Muscle layer of duodenum (tissue), 2 donors: ENCODE data around the gene DMBT1.
A peak's percentile ranks its signal among the peaks of the same experiment; 100 is the strongest.

ENCODE experiments used
- H3K27ac ChIP-seq: one replicate; pipeline ENCODE4 v1.7.0; 2013; ENCODE audit warnings: mild to moderate bottlenecking, low read length
- H3K27me3 ChIP-seq: one replicate; pipeline ENCODE4 v1.7.0; 2013; ENCODE audit warnings: low read depth, mild to moderate bottlenecking, control low read depth, low read length
- H3K36me3 ChIP-seq, 2 donors: one replicate each; pipeline ENCODE4 v1.7.0; 2013; ENCODE audit warnings: low read length in 2 of 2, control low read depth in 1 of 2, mild to moderate bottlenecking in 1 of 2; ENCODE audit not compliant: insufficient read depth in 2 of 2, control insufficient read depth in 1 of 2
- H3K4me1 ChIP-seq, 2 donors: one replicate each; pipeline ENCODE4 v1.7.0; 2013; ENCODE audit warnings: low read length in 2 of 2, mild to moderate bottlenecking in 2 of 2, control low read depth in 1 of 2, moderate library complexity in 1 of 2; ENCODE audit not compliant: insufficient read depth in 2 of 2, control insufficient read depth in 1 of 2
- H3K4me3 ChIP-seq, 2 donors: one replicate each; pipeline ENCODE4 v1.7.0; 2013; ENCODE audit warnings: low read length in 2 of 2, low read depth in 1 of 2, mild to moderate bottlenecking in 1 of 2
- H3K9me3 ChIP-seq, 2 donors: one replicate each; pipeline ENCODE4 v1.7.0; 2013; ENCODE audit warnings: low read length in 2 of 2, control low read depth in 1 of 2, mild to moderate bottlenecking in 1 of 2; ENCODE audit not compliant: control insufficient read depth in 1 of 2
- donor health status: healthy.

Gene DMBT1

GRCh38 chr10:122549636-122550035, 10.9 kb upstream of the DMBT1 start:
- H3K36me3 ChIP-seq, result no peaks in the 10 kb centered on the region
- H3K27me3 ChIP-seq, result no peaks in the 10 kb centered on the region
- H3K4me3 ChIP-seq, result no peak overlapping the region
- H3K4me1 ChIP-seq, result no peaks in the 10 kb centered on the region
- no peaks in the 10 kb centered on the region for H3K9me3 ChIP-seq
- no peak overlapping the region for H3K27ac ChIP-seq

- no peaks in the 10 kb centered on the region for H3K36me3 ChIP-seq
- no peaks in the 10 kb centered on the region for H3K9me3 ChIP-seq
- no peak overlapping the region for H3K4me3 ChIP-seq
- H3K4me1 ChIP-seq, result no peaks in the 10 kb centered on the region
- no peak overlapping the region for H3K27ac ChIP-seq
- no peaks in the 10 kb centered on the region for H3K27me3 ChIP-seq
Measured at GRCh38 chr10:122550427-122550826, 10.1 kb upstream of the DMBT1 start.

GRCh38 chr10:122550983-122551382, 9.6 kb upstream of the DMBT1 start:
- Histone ChIP-seq H3K27ac (peak overlapping the region; percentile 29), H3K4me1 (no peaks in the 10 kb centered on the region), H3K36me3 (no peaks in the 10 kb centered on the region)

GRCh38 chr10:122551450-122551849, 9.1 kb upstream of the DMBT1 start:
- Histone ChIP-seq H3K36me3 (no peaks in the 10 kb centered on the region), H3K4me3 (no peak overlapping the region), H3K4me1 (no peaks in the 10 kb centered on the region), H3K27ac (peak overlapping the region; percentile 29), H3K9me3 (no peaks in the 10 kb centered on the region), H3K27me3 (no peaks in the 10 kb centered on the region)

More at GRCh38 chr10:122550983-122551382, 9.6 kb upstream of the DMBT1 start:
- Histone ChIP-seq H3K4me3 (no peak overlapping the region), H3K9me3 (no peaks in the 10 kb centered on the region), H3K27me3 (no peaks in the 10 kb centered on the region)

GRCh38 chr10:122553341-122553740, 7.2 kb upstream of the DMBT1 start:
- no peaks in the 10 kb centered on the region for H3K36me3 ChIP-seq
- no peak overlapping the region for H3K4me3 ChIP-seq
- H3K9me3 ChIP-seq, result no peaks in the 10 kb centered on the region
- H3K4me1 ChIP-seq, result no peaks in the 10 kb centered on the region
- no peak overlapping the region for H3K27ac ChIP-seq
- H3K27me3 ChIP-seq, result no peaks in the 10 kb centered on the region

- H3K4me1 ChIP-seq, result no peaks in the 10 kb centered on the region
- no peak overlapping the region for H3K27ac ChIP-seq
- H3K4me3 ChIP-seq, result no peak overlapping the region
- H3K27me3 ChIP-seq, result no peaks in the 10 kb centered on the region
- no peaks in the 10 kb centered on the region for H3K36me3 ChIP-seq
- no peaks in the 10 kb centered on the region for H3K9me3 ChIP-seq
Measured at GRCh38 chr10:122554131-122555036, 6.2 kb upstream of the DMBT1 start.

GRCh38 chr10:122555442-122555841, 5.1 kb upstream of the DMBT1 start:
- H3K36me3 ChIP-seq, result no peaks in the 10 kb centered on the region
- no peaks in the 10 kb centered on the region for H3K27me3 ChIP-seq
- H3K4me1 ChIP-seq, result no peaks in the 10 kb centered on the region
- H3K4me3 ChIP-seq, result no peak overlapping the region
- no peak overlapping the region for H3K27ac ChIP-seq
- H3K9me3 ChIP-seq, result no peaks in the 10 kb centered on the region

- no peaks in the 10 kb centered on the region for H3K9me3 ChIP-seq
- H3K4me3 ChIP-seq, result no peak overlapping the region
- H3K27ac ChIP-seq, result no peak overlapping the region
- H3K27me3 ChIP-seq, result no peaks in the 10 kb centered on the region
- no peaks in the 10 kb centered on the region for H3K4me1 ChIP-seq
- H3K36me3 ChIP-seq, result no peaks in the 10 kb centered on the region
Measured at GRCh38 chr10:122557516-122557915, 3.0 kb upstream of the DMBT1 start.

GRCh38 chr10:122558452-122558851, 2.1 kb upstream of the DMBT1 start:
- H3K27ac ChIP-seq, result no peak overlapping the region
- H3K4me3 ChIP-seq, result no peak overlapping the region
- H3K36me3 ChIP-seq, result no peaks in the 10 kb centered on the region
- no peaks in the 10 kb centered on the region for H3K9me3 ChIP-seq
- no peaks in the 10 kb centered on the region for H3K27me3 ChIP-seq
- no peaks in the 10 kb centered on the region for H3K4me1 ChIP-seq

- H3K9me3 ChIP-seq, result no peaks in the 10 kb centered on the region
- no peaks in the 10 kb centered on the region for H3K4me1 ChIP-seq
- no peak overlapping the region for H3K27ac ChIP-seq
- H3K4me3 ChIP-seq, result no peak overlapping the region
- no peaks in the 10 kb centered on the region for H3K27me3 ChIP-seq
- no peaks in the 10 kb centered on the region for H3K36me3 ChIP-seq
Measured at GRCh38 chr10:122559228-122559627, 1.3 kb upstream of the DMBT1 start.

GRCh38 chr10:122561212-122561611, 658 bp downstream of the DMBT1 start:
- Histone ChIP-seq H3K27ac (no peak overlapping the region), H3K27me3 (no peaks in the 10 kb centered on the region), H3K4me1 (peaks cover 3 to 4% of the 10 kb centered on the region in 2 donors), H3K36me3 (no peaks in the 10 kb centered on the region), H3K9me3 (no peaks in the 10 kb centered on the region), H3K4me3 (peak overlapping the region in 1 of 2 donors; percentile 60)

- no peaks in the 10 kb centered on the region for H3K9me3 ChIP-seq
- H3K27me3 ChIP-seq, result no peaks in the 10 kb centered on the region
- peak overlapping the region in 1 of 2 donors; percentile 60 for H3K4me3 ChIP-seq
- no peak overlapping the region for H3K27ac ChIP-seq
- no peaks in the 10 kb centered on the region for H3K36me3 ChIP-seq
- H3K4me1 ChIP-seq, result peaks cover 3 to 4% of the 10 kb centered on the region in 2 donors
Measured at GRCh38 chr10:122561792-122562191, 1.2 kb downstream of the DMBT1 start.
